SK-N-SH (cell line): ENCODE measurements around the gene UPK1A.

ENCODE experiments used
- CTCF ChIP-seq: fragments of 200-600 bp; sonication (generic); IDR thresholded peaks from 2 replicates; pipeline ENCODE4 v1.6.1; 2017; ENCODE audit warnings: antibody characterized with exemption, mild to moderate bottlenecking, moderate library complexity
- EZH2phosphoT487 ChIP-seq: fragments of 200-600 bp; sonication (generic); IDR thresholded peaks from 2 replicates; pipeline ENCODE4 v1.6.1; 2017; ENCODE audit warnings: low read depth, mixed run types, mild to moderate bottlenecking, antibody characterized with exemption, moderate library complexity, borderline replicate concordance
- SMC3 ChIP-seq: IDR thresholded peaks from 2 replicates; pipeline ENCODE4 v1.6.1; 2012; ENCODE audit warnings: low read depth, low read length, improper control_type of control experiment
- TF ChIP-seq, protein P1 (sequence below): IDR thresholded peaks from 2 replicates; pipeline ENCODE4 v1.6.1; 2012; ENCODE audit warnings: mild to moderate bottlenecking, low read depth, low read length, moderate library complexity
- TF ChIP-seq, protein P2 (sequence below): fragments of 150-350 bp; IDR thresholded peaks from 2 replicates; pipeline ENCODE4 v1.6.1; 2017; ENCODE audit warnings: antibody characterized with exemption, low read length, low read depth, borderline replicate concordance

DNA sequence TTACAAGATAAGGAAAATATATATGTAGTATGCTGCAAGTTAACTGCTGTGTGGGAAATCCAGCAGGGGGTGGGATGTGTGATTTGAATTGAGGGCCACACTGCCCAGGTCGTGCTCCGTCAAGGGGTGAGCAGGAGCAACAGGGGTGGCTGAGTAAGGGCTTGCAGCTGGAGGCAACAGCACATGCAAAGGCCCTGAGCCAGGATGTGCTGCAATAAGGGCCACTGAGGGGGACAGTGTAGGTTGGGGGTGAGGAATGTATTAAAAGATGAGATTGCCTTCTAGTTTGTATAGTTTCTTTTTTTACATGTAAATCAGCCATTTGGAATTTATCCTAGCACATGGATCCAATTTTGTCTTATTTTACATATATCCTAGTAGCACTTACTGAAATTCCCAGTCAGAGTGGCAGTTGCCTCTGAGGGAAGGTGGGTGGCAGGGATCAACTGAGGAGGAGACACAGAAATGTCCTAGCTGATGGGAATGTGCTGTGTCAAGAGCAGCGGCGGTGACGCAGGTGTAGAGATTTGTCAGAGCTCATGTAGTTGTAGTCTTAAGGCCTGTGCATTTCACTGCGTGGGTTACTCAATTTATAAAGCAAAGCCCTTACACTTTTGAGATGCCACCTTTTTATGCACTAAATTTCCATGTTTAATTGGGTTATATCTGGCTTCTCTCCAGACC is 42.8 kb upstream of the UPK1A start:
- no peak for TF ChIP-seq EZH2phosphoT487
- TF ChIP-seq CTCF: no peak
- TF ChIP-seq, protein P1, sequence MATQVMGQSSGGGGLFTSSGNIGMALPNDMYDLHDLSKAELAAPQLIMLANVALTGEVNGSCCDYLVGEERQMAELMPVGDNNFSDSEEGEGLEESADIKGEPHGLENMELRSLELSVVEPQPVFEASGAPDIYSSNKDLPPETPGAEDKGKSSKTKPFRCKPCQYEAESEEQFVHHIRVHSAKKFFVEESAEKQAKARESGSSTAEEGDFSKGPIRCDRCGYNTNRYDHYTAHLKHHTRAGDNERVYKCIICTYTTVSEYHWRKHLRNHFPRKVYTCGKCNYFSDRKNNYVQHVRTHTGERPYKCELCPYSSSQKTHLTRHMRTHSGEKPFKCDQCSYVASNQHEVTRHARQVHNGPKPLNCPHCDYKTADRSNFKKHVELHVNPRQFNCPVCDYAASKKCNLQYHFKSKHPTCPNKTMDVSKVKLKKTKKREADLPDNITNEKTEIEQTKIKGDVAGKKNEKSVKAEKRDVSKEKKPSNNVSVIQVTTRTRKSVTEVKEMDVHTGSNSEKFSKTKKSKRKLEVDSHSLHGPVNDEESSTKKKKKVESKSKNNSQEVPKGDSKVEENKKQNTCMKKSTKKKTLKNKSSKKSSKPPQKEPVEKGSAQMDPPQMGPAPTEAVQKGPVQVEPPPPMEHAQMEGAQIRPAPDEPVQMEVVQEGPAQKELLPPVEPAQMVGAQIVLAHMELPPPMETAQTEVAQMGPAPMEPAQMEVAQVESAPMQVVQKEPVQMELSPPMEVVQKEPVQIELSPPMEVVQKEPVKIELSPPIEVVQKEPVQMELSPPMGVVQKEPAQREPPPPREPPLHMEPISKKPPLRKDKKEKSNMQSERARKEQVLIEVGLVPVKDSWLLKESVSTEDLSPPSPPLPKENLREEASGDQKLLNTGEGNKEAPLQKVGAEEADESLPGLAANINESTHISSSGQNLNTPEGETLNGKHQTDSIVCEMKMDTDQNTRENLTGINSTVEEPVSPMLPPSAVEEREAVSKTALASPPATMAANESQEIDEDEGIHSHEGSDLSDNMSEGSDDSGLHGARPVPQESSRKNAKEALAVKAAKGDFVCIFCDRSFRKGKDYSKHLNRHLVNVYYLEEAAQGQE: no peak
- TF ChIP-seq, protein P2, sequence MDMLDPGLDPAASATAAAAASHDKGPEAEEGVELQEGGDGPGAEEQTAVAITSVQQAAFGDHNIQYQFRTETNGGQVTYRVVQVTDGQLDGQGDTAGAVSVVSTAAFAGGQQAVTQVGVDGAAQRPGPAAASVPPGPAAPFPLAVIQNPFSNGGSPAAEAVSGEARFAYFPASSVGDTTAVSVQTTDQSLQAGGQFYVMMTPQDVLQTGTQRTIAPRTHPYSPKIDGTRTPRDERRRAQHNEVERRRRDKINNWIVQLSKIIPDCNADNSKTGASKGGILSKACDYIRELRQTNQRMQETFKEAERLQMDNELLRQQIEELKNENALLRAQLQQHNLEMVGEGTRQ: no peak
- no peak for TF ChIP-seq SMC3
